Calu3 (cell line): ENCODE data around the gene MAP4K5. TPM values are rescaled to one million over a fixed set of nuclear protein-coding genes. Genes with fewer than 3 reads are reported as not detected.
A peak's percentile ranks its signal among the peaks of the same experiment; 100 is the strongest.

Experiments
- BruUV-seq: library from RNA; stranded (reverse); fragments of 400-500 nt; replicated peaks from 2 replicates; lab custom pipeline; 2021; lab: Mats Ljungman, UMichigan
- CTCF ChIA-PET: fragments of 300-600 bp; sonication (Branson Sonifier 250); formaldehyde crosslinking; loops from one replicate; lab custom pipeline; 2022; ENCODE audit warnings: antibody characterized with exemption; lab: Charles Lee
- DNase-seq: peaks from one replicate; pipeline ENCODE4 v3.0.0; 2022
- H3K27ac Mint-ChIP-seq: one replicate; pipeline ENCODE4 v1.8.0; 2022; ENCODE audit warnings: mixed read lengths; ENCODE audit not compliant: unreplicated experiment
- H3K27me3 Mint-ChIP-seq: one replicate; pipeline ENCODE4 v1.8.0; 2022; ENCODE audit warnings: mixed read lengths; ENCODE audit not compliant: unreplicated experiment
- H3K36me3 Mint-ChIP-seq: one replicate; pipeline ENCODE4 v1.8.0; 2022; ENCODE audit warnings: mild to moderate bottlenecking, moderate library complexity, mixed read lengths; ENCODE audit not compliant: insufficient read depth, unreplicated experiment
- H3K4me1 Mint-ChIP-seq: one replicate; pipeline ENCODE4 v1.8.0; 2022; ENCODE audit warnings: mild to moderate bottlenecking, low read depth, mixed read lengths; ENCODE audit not compliant: unreplicated experiment
- H3K4me3 Mint-ChIP-seq: one replicate; pipeline ENCODE4 v1.8.0; 2022; ENCODE audit warnings: mild to moderate bottlenecking, low read depth, moderate library complexity, mixed read lengths; ENCODE audit not compliant: unreplicated experiment
- H3K9me3 Mint-ChIP-seq: one replicate; pipeline ENCODE4 v1.8.0; 2022; ENCODE audit warnings: low read depth, mixed read lengths; ENCODE audit not compliant: unreplicated experiment
- intact Hi-C: fragments of 100-400 bp; cut with micrococcal nuclease; formaldehyde crosslinking; loops from one replicate; pipeline ENCODE4 v1.10.0; 2022; ENCODE audit not compliant: unreplicated experiment
- total RNA-seq: library from RNA; stranded (reverse); gene quantifications from 2 replicates; pipeline ENCODE4 v1.2.3, GENCODE V29; 2022
- TF ChIP-seq, protein P1 (sequence below): fragments of 200-600 bp; IDR thresholded peaks from one replicate; pipeline ENCODE4 v1.8.0; 2022; ENCODE audit warnings: antibody characterized with exemption; ENCODE audit not compliant: unreplicated experiment

The MAP4K5 gene
- total RNA-seq, 1 experiment from 2014 or later: 67.4 TPM

DNA sequence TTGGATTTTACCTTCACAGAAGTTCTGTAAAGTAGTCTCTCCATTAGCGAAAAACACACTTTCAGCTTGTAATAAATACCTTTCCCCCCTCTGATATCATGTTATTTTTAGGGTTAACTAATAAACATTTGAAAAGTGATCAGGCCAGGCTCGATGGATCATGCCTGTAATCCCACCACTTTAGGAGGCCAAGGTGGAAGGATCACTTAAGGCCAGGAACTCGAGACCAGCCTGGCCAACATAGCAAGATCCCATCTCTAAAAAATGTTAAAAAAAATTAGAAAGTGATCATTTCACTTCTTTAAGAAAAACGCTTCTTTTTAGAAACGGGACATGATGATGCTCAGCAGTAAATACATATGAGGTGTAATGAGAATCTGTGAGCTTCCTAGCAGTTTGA is 137.7 kb downstream of the MAP4K5 start:
- intact Hi-C loops: loop anchor here (5.0 kb wide), 1 partner anchor 138 kb away; the partner anchor contains the start of gene MAP4K5
- Mint-ChIP-seq H3K4me1 (peaks cover 13% of the 10 kb centered on the region), H3K27ac (no peak overlapping the region), H3K36me3 (peaks cover 20% of the 10 kb centered on the region), H3K9me3 (no peaks in the 10 kb centered on the region), H3K27me3 (no peaks in the 10 kb centered on the region), H3K4me3 (no peak overlapping the region)
- CTCF ChIA-PET: no interaction called here
- no TSS peak for BruUV-seq
- no peak for DNase-seq
- TF ChIP-seq, protein P1, sequence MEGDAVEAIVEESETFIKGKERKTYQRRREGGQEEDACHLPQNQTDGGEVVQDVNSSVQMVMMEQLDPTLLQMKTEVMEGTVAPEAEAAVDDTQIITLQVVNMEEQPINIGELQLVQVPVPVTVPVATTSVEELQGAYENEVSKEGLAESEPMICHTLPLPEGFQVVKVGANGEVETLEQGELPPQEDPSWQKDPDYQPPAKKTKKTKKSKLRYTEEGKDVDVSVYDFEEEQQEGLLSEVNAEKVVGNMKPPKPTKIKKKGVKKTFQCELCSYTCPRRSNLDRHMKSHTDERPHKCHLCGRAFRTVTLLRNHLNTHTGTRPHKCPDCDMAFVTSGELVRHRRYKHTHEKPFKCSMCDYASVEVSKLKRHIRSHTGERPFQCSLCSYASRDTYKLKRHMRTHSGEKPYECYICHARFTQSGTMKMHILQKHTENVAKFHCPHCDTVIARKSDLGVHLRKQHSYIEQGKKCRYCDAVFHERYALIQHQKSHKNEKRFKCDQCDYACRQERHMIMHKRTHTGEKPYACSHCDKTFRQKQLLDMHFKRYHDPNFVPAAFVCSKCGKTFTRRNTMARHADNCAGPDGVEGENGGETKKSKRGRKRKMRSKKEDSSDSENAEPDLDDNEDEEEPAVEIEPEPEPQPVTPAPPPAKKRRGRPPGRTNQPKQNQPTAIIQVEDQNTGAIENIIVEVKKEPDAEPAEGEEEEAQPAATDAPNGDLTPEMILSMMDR: no peak

DNA sequence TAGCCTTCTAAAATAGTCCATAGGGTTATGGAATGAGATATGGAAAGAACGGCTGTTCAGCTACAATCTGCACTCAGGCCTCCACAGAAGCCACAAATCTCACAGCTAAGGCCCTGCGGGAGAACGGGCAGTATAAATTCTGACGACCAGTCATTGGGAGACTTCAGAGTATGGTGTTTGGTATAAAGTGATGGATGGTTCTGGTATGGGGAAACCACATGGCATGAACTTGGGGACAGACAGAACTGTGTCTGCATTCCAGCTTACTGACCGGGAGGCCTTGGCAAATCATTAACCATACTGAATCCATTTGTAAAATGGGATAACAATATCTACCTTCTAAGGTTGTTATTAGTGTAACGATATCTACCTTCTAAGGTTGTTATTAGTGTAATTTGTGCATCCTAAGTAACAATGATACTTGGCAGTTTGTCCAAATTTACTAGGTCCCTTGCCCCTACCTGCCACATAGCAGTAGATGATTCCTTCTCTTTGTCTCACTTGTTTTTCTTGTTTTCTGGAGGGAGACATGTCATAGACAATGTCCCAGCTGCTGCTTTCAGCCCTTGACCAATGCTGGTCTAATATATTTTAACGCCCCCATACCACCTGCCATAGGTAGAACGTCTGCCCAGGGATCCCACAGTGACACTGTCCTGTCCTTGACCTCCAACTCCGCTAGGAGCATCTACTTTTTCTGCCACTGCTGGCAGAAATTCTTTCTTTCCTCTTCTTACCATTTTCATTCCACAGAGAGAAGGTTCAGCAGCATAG is 142.5 kb downstream of the MAP4K5 start:
- H3K27ac Mint-ChIP-seq: no peak overlapping the region
- no peaks in the 10 kb centered on the region for H3K9me3 Mint-ChIP-seq
- H3K4me3 Mint-ChIP-seq: no peak overlapping the region
- no TSS peak for BruUV-seq
- TF ChIP-seq, protein P1: no peak
- no peaks in the 10 kb centered on the region for H3K27me3 Mint-ChIP-seq
- intact Hi-C loops: no loop called here
- CTCF ChIA-PET: interaction anchor here (1.5 kb wide), 1 partner anchor 69 kb away, joined by 3 read pairs; no protein-coding TSS in a partner anchor
- H3K36me3 Mint-ChIP-seq: peaks cover 5% of the 10 kb centered on the region
- H3K4me1 Mint-ChIP-seq: peaks cover 25% of the 10 kb centered on the region
- no peak for DNase-seq

DNA sequence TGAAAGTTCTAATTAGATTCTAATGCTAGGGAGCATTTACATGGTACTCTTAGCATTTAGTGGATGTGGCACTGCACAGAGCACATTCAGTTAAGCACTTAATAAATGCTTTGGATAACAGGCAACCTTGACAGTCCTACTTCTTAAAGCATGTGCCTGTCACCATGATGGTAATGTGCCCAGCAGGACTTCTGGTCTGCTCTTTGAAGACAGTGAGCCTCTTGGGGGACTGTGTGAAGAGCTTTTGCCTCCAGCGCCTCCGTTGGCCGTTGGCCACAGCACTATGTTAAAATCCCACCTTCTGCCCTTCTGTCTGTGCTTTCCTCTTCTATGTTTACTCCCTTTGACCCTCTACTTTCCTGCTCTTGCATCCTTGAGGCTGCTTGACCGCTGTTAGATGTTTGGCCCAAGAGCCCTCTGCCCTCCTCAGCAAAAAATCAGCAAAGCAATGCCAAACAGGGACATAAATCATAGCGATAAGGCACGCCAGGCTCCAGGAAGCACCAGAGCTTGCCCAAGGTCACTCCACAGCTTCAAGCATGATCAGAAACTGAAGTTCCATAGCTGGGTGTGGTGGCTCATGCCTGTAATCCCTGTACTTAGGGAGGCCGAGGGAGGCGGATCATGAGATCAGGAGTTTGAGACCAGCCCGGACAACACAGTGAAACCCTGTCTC is 144.0 kb downstream of the MAP4K5 start:
- BruUV-seq: no TSS peak
- CTCF ChIA-PET: interaction anchor here (0.7 to 1.5 kb wide), 2 partner anchors 67 to 586 kb away, joined by 3 read pairs; no protein-coding TSS in a partner anchor
- Mint-ChIP-seq H3K36me3 (peaks cover 5% of the 10 kb centered on the region), H3K27me3 (no peaks in the 10 kb centered on the region), H3K9me3 (no peaks in the 10 kb centered on the region), H3K27ac (no peak overlapping the region), H3K4me1 (peaks cover 25% of the 10 kb centered on the region), H3K4me3 (no peak overlapping the region)
- TF ChIP-seq, protein P1: no peak
- intact Hi-C loops: no loop called here
- DNase-seq: peak; percentile 30

DNA sequence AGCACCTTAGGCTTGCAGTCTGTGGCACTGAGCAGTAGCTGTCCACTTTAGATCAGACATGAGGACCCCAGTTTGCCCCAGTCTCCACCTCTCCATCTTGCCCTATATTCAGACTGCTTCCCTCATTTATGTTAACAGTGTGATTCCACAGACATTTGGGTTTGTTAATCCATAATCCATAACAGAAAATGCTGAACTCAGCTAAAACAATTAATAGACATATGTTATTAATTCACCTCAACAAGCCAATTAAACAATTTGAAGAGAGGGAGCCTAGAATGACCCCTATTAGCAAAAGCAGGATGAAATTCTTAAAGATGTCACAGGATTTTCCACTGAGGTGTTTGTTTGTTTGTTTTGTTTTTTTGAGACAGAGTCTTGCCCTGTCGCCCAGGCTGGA is 144.8 kb downstream of the MAP4K5 start:
- TF ChIP-seq, protein P1: no peak
- Mint-ChIP-seq H3K36me3 (peaks cover 5% of the 10 kb centered on the region), H3K27me3 (no peaks in the 10 kb centered on the region), H3K4me1 (peaks cover 25% of the 10 kb centered on the region), H3K27ac (no peak overlapping the region), H3K9me3 (no peaks in the 10 kb centered on the region), H3K4me3 (no peak overlapping the region)
- intact Hi-C loops: no loop called here
- BruUV-seq: no TSS peak
- no peak for DNase-seq
- CTCF ChIA-PET: no interaction called here
